Measurements from ENCODE around the gene APCDD1. TPM values are rescaled to one million over a fixed set of nuclear protein-coding genes. Genes with fewer than 3 reads are reported as not detected.

Gene APCDD1
- total RNA-seq, 2 experiments from 2014 or later, result not detected

Other genes starting within 250 kb of the APCDD1 start
- gene NAPG, start 71.4 kb downstream of the APCDD1 start, total RNA-seq, result 10 to 100 TPM; 33.5 to 35.5 TPM

All from activated CD8-positive, alpha-beta memory T cell treated with anti-CD3 and anti-CD28 coated beads, Interleukin-2, amount 10 ng/mL, durations not matched to agents 7 days and 5 days (primary cell).